ENCODE results near the gene OR10H4.

- TF ChIP-seq CTCF (conservative IDR thresholded peaks at IDR 0.05 in 1 of 2, IDR thresholded peaks at IDR 0.05 in 1 of 2; ENCODE audit: low read depth in 1 of 2, low read length in 2 of 2): no peak
- TF ChIP-seq EZH2 (IDR thresholded peaks at IDR 0.05; ENCODE audit: low read length, missing control alignments): no peak
Measured at GRCh38 chr19:15913830-15914229, 35.0 kb upstream of the OR10H4 start.
